ENCODE measurements around the gene CNTNAP1. TPM values are rescaled to one million over a fixed set of nuclear protein-coding genes. Genes with fewer than 3 reads are reported as not detected.
A peak's percentile ranks its signal among the peaks of the same experiment; 100 is the strongest.

CNTNAP1 gene
- total RNA-seq, 1 donor from 2014 or later = 44.8 TPM

DNA sequence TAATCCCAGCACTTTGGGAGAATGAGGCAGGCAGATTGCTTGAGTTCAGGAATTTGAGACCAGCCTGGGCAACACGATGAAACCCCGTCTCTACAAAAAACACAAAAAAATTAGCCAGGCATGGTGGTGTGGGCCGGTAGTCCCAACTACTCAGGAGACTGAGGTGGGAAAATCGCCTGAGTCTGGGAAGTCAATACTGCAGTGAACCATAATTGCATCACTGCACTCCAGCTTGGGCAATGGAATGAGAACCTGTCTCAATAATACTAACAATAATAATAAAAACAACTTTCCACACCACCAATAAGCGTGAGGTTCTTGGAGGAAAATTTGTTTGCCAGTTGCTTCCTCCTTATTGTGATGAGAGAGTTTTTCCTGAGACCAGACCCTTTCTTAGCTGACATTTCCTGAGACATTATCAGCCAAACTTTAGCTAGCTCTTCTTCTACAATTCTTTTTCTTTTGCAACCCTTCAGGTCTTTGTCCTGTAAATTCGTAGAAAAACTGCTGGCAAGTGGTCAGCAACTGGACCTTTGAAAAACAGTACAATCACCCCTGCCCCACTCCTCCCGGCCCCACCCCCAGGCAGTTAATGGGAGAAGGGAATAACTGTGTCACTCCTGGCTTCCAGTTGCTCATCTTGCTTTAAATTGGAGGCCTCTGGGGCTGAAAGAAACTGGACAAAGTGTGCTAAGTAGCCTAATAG lies 66.0 kb downstream of the CNTNAP1 start:
- H3K9me3 Mint-ChIP-seq (ENCODE audit: unreplicated experiment) = peaks cover 6% of the 10 kb centered on the region
- peaks cover 5% of the 10 kb centered on the region for H3K36me3 Mint-ChIP-seq (ENCODE audit: unreplicated experiment)
- TF ChIP-seq, protein P1, sequence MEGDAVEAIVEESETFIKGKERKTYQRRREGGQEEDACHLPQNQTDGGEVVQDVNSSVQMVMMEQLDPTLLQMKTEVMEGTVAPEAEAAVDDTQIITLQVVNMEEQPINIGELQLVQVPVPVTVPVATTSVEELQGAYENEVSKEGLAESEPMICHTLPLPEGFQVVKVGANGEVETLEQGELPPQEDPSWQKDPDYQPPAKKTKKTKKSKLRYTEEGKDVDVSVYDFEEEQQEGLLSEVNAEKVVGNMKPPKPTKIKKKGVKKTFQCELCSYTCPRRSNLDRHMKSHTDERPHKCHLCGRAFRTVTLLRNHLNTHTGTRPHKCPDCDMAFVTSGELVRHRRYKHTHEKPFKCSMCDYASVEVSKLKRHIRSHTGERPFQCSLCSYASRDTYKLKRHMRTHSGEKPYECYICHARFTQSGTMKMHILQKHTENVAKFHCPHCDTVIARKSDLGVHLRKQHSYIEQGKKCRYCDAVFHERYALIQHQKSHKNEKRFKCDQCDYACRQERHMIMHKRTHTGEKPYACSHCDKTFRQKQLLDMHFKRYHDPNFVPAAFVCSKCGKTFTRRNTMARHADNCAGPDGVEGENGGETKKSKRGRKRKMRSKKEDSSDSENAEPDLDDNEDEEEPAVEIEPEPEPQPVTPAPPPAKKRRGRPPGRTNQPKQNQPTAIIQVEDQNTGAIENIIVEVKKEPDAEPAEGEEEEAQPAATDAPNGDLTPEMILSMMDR (IDR thresholded peaks at IDR 0.05; ENCODE audit: partially characterized antibody, unreplicated experiment) = no peak
- no peak for DNase-seq
- H3K27me3 Mint-ChIP-seq (ENCODE audit: unreplicated experiment) = peaks cover 2% of the 10 kb centered on the region
- H3K27ac Mint-ChIP-seq (ENCODE audit: unreplicated experiment) = no peak overlapping the region
- no peak overlapping the region for H3K4me3 Mint-ChIP-seq (ENCODE audit: unreplicated experiment)
- H3K4me1 Mint-ChIP-seq (ENCODE audit: low read depth, unreplicated experiment) = peaks cover 5% of the 10 kb centered on the region

DNA sequence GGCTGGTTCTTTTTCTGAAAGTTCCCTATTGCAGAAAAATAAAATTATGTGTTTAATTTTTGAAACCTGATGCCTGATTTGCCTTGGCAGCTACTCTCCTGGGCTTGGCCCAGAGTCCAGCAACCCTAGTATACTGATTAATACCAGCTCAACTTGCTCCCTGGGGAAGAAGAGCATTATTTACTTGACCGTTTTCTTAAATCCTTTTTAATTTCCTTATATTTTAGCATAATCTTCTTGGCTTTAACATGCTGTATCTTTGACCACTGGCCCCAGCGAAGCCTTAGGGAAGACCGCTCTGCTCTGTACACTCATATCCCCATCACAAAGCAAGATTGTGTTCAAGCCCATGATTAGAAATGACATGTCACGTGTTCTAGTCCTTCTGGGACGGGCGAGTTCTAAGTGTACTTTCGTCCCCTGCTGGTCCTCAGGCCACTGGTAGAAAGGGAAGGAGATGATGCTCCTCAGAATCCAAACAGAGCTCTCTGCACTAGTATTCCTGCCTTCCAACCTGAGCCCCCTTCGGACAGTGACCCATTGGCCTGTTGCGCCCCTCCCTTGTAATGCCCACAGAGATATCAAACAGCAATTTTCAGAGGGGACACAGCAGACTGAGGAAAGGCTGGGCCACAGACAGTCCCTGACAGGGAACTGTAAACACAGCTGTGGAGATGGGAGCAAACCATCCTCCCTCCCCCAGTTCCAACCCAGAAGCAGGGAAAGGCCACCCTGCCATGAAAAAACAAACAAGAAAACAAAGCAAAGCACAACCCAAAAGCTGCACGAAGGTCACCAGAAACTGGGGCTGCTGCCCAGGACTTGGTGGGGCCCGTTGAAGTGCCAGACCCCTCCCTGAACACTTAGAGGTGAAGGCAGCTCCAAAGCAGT lies 66.8 kb downstream of the CNTNAP1 start:
- H3K27ac Mint-ChIP-seq (ENCODE audit: unreplicated experiment) = no peak overlapping the region
- no peak for DNase-seq
- H3K9me3 Mint-ChIP-seq (ENCODE audit: unreplicated experiment) = peaks cover 6% of the 10 kb centered on the region
- peak overlapping the region; percentile 32 for H3K4me3 Mint-ChIP-seq (ENCODE audit: unreplicated experiment)
- H3K36me3 Mint-ChIP-seq (ENCODE audit: unreplicated experiment) = peaks cover 5% of the 10 kb centered on the region
- H3K4me1 Mint-ChIP-seq (ENCODE audit: low read depth, unreplicated experiment) = no peaks in the 10 kb centered on the region
- TF ChIP-seq, protein P1 (IDR thresholded peaks at IDR 0.05; ENCODE audit: partially characterized antibody, unreplicated experiment) = no peak
- peaks cover 2% of the 10 kb centered on the region for H3K27me3 Mint-ChIP-seq (ENCODE audit: unreplicated experiment)

Small RNAs within 50 kb of the gene (microRNA-seq; reads per million reads assigned to microRNA genes)
- 0.69 reads per million for gene MIR6780A (ENCODE audit: unreplicated experiment)

Other genes starting within 250 kb of the CNTNAP1 start
- 253 TPM for gene ATP6V0A1, start 223.7 kb upstream of the CNTNAP1 start, total RNA-seq (ENCODE audit: unreplicated experiment)
- 42.8 TPM for gene NAGLU, start 146.3 kb upstream of the CNTNAP1 start, total RNA-seq (ENCODE audit: unreplicated experiment)
- gene HSD17B1, start 129.6 kb upstream of the CNTNAP1 start, total RNA-seq (ENCODE audit: unreplicated experiment) = 4.1 TPM
- gene COASY, start 120.4 kb upstream of the CNTNAP1 start, total RNA-seq (ENCODE audit: unreplicated experiment) = 57.4 TPM
- gene MLX, start 115.4 kb upstream of the CNTNAP1 start, total RNA-seq (ENCODE audit: unreplicated experiment) = 62.5 TPM
- 12.0 TPM for gene PSMC3IP, start 104.8 kb upstream of the CNTNAP1 start, total RNA-seq (ENCODE audit: unreplicated experiment)
- gene RETREG3, start 73.2 kb upstream of the CNTNAP1 start, total RNA-seq (ENCODE audit: unreplicated experiment) = 88.2 TPM
- gene TUBG1, start 72.8 kb upstream of the CNTNAP1 start, total RNA-seq (ENCODE audit: unreplicated experiment) = 74.2 TPM
- gene TUBG2, start 23.2 kb upstream of the CNTNAP1 start, total RNA-seq (ENCODE audit: unreplicated experiment) = 22.1 TPM
- gene PLEKHH3, start 5.5 kb upstream of the CNTNAP1 start, total RNA-seq (ENCODE audit: unreplicated experiment) = 40.6 TPM
- 1.6 TPM for gene CCR10, start 688 bp upstream of the CNTNAP1 start, total RNA-seq (ENCODE audit: unreplicated experiment)
- 32.2 TPM for gene EZH1, start 62.5 kb downstream of the CNTNAP1 start, total RNA-seq (ENCODE audit: unreplicated experiment)
- 4.6 TPM for gene RAMP2, start 78.7 kb downstream of the CNTNAP1 start, total RNA-seq (ENCODE audit: unreplicated experiment)
- 84.3 TPM for gene VPS25, start 90.9 kb downstream of the CNTNAP1 start, total RNA-seq (ENCODE audit: unreplicated experiment)
- gene WNK4, start 98.1 kb downstream of the CNTNAP1 start, total RNA-seq (ENCODE audit: unreplicated experiment) = 2.7 TPM
- 56.7 TPM for gene COA3, start 116.2 kb downstream of the CNTNAP1 start, total RNA-seq (ENCODE audit: unreplicated experiment)
- gene CNTD1, start 116.3 kb downstream of the CNTNAP1 start, total RNA-seq (ENCODE audit: unreplicated experiment) = not detected
- gene BECN1, start 141.8 kb downstream of the CNTNAP1 start, total RNA-seq (ENCODE audit: unreplicated experiment) = 72.1 TPM
- 127 TPM for gene PSME3, start 150.9 kb downstream of the CNTNAP1 start, total RNA-seq (ENCODE audit: unreplicated experiment)
- gene AOC2, start 162.0 kb downstream of the CNTNAP1 start, total RNA-seq (ENCODE audit: unreplicated experiment) = 6.1 TPM
- 2.0 TPM for gene AOC3, start 168.7 kb downstream of the CNTNAP1 start, total RNA-seq (ENCODE audit: unreplicated experiment)
- gene G6PC1, start 218.3 kb downstream of the CNTNAP1 start, total RNA-seq (ENCODE audit: unreplicated experiment) = not detected